GM21723 (cell line): ENCODE results near the gene TSGA10IP.

Source experiments
- ATAC-seq: cut with Tn5 transposase; IDR thresholded peaks from one replicate; pipeline ENCODE4 v1.9.1; 2021; ENCODE audit warnings: mild to moderate bottlenecking, moderate library complexity; ENCODE audit not compliant: unreplicated experiment

TSGA10IP gene

GRCh38 chr11:65973439-65974110 lies 28.3 kb downstream of the TSGA10IP start:
- no peak for ATAC-seq

GRCh38 chr11:65975771-65976170 lies 30.5 kb downstream of the TSGA10IP start:
- ATAC-seq: no peak

GRCh38 chr11:65976216-65977176 lies 31.2 kb downstream of the TSGA10IP start:
- ATAC-seq: no peak

GRCh38 chr11:65977621-65978390 lies 32.5 kb downstream of the TSGA10IP start:
- ATAC-seq: no peak

- ATAC-seq: no peak
Measured at GRCh38 chr11:65978391-65979238, 33.3 kb downstream of the TSGA10IP start.

- no peak for ATAC-seq
Measured at GRCh38 chr11:65979261-65979759, 34.0 kb downstream of the TSGA10IP start.

- no peak for ATAC-seq
Measured at GRCh38 chr11:65981101-65981740, 35.9 kb downstream of the TSGA10IP start.

- no peak for ATAC-seq
Measured at GRCh38 chr11:65981972-65982823, 36.9 kb downstream of the TSGA10IP start.

- no peak for ATAC-seq
Measured at GRCh38 chr11:65982824-65983588, 37.7 kb downstream of the TSGA10IP start.

- ATAC-seq: no peak
Measured at GRCh38 chr11:65983589-65983987, 38.3 kb downstream of the TSGA10IP start.

- ATAC-seq: no peak
Measured at GRCh38 chr11:65987336-65987735, 42.1 kb downstream of the TSGA10IP start.

GRCh38 chr11:65988791-65989592 lies 43.7 kb downstream of the TSGA10IP start:
- peak; percentile 91 for ATAC-seq

GRCh38 chr11:65992056-65992455 lies 46.8 kb downstream of the TSGA10IP start:
- no peak for ATAC-seq

GRCh38 chr11:65997286-65997685 lies 52.0 kb downstream of the TSGA10IP start:
- ATAC-seq: no peak

GRCh38 chr11:66001942-66002647 lies 56.8 kb downstream of the TSGA10IP start, which contains the start of the genes BANF1 and EIF1AD:
Gene BANF1 (plus strand): TSS chr11:66002503. CDS start chr11:66003251, 748 bp downstream.
Gene EIF1AD (minus strand): TSS chr11:66002157. CDS start chr11:66000389, 1,768 bp downstream.
- ATAC-seq: peak; percentile 79

- ATAC-seq: peak; percentile 44
Measured at GRCh38 chr11:66002648-66003225, 57.5 kb downstream of the TSGA10IP start.
